ENCODE data around the gene TBC1D14.
"Not testable (repeated sequence)": the region's sequence is repeated elsewhere in the genome, so short reads cannot be mapped to it uniquely, and the experiment has no call there.

TBC1D14 gene

GRCh38 chr4:6881908-6882307 is 27.7 kb upstream of the TBC1D14 start:
- H3K4me3 ChIP-seq (ENCODE audit: low read depth, low read length) = no peak overlapping the region
- H3K4me1 ChIP-seq (ENCODE audit: control insufficient read depth, insufficient read depth, low read length) = no peaks in the 10 kb centered on the region
- no peaks in the 10 kb centered on the region for H3K27me3 ChIP-seq (ENCODE audit: control insufficient read depth, insufficient read depth, low read length)
- H3K9ac ChIP-seq (ENCODE audit: low read depth, low read length) = no peak overlapping the region
- H3K36me3 ChIP-seq (ENCODE audit: control insufficient read depth, insufficient read depth, low read length) = peaks cover 17% of the 10 kb centered on the region
- H3K9me3 ChIP-seq (ENCODE audit: control insufficient read depth, insufficient read depth, low read length) = no peaks in the 10 kb centered on the region

GRCh38 chr4:6884341-6884870 is 25.2 kb upstream of the TBC1D14 start:
- Histone ChIP-seq H3K9ac (ENCODE audit: low read depth, low read length) (no peak overlapping the region), H3K36me3 (ENCODE audit: control insufficient read depth, insufficient read depth, low read length) (peaks cover 6% of the 10 kb centered on the region), H3K4me3 (ENCODE audit: low read depth, low read length) (no peak overlapping the region), H3K27me3 (ENCODE audit: control insufficient read depth, insufficient read depth, low read length) (no peaks in the 10 kb centered on the region), H3K4me1 (ENCODE audit: control insufficient read depth, insufficient read depth, low read length) (no peaks in the 10 kb centered on the region), H3K9me3 (ENCODE audit: control insufficient read depth, insufficient read depth, low read length) (no peaks in the 10 kb centered on the region)

- Histone ChIP-seq H3K4me1 (ENCODE audit: control insufficient read depth, insufficient read depth, low read length) (no peaks in the 10 kb centered on the region), H3K9me3 (ENCODE audit: control insufficient read depth, insufficient read depth, low read length) (no peaks in the 10 kb centered on the region), H3K9ac (ENCODE audit: low read depth, low read length) (no peak overlapping the region), H3K36me3 (ENCODE audit: control insufficient read depth, insufficient read depth, low read length) (peaks cover 3% of the 10 kb centered on the region), H3K4me3 (ENCODE audit: low read depth, low read length) (no peak overlapping the region), H3K27me3 (ENCODE audit: control insufficient read depth, insufficient read depth, low read length) (no peaks in the 10 kb centered on the region)
These were observed 23.6 kb upstream of the TBC1D14 start for GRCh38 chr4:6885953-6886557.

GRCh38 chr4:6886886-6887285 is 22.7 kb upstream of the TBC1D14 start:
- Histone ChIP-seq H3K36me3 (ENCODE audit: control insufficient read depth, insufficient read depth, low read length) (peaks cover 3% of the 10 kb centered on the region), H3K9me3 (ENCODE audit: control insufficient read depth, insufficient read depth, low read length) (no peaks in the 10 kb centered on the region), H3K4me3 (ENCODE audit: low read depth, low read length) (no peak overlapping the region), H3K4me1 (ENCODE audit: control insufficient read depth, insufficient read depth, low read length) (no peaks in the 10 kb centered on the region), H3K27me3 (ENCODE audit: control insufficient read depth, insufficient read depth, low read length) (no peaks in the 10 kb centered on the region), H3K9ac (ENCODE audit: low read depth, low read length) (no peak overlapping the region)

GRCh38 chr4:6887591-6888371 is 21.8 kb upstream of the TBC1D14 start:
- Histone ChIP-seq H3K4me3 (ENCODE audit: low read depth, low read length) (no peak overlapping the region), H3K9ac (ENCODE audit: low read depth, low read length) (no peak overlapping the region), H3K9me3 (ENCODE audit: control insufficient read depth, insufficient read depth, low read length) (no peaks in the 10 kb centered on the region), H3K27me3 (ENCODE audit: control insufficient read depth, insufficient read depth, low read length) (no peaks in the 10 kb centered on the region), H3K36me3 (ENCODE audit: control insufficient read depth, insufficient read depth, low read length) (no peaks in the 10 kb centered on the region), H3K4me1 (ENCODE audit: control insufficient read depth, insufficient read depth, low read length) (no peaks in the 10 kb centered on the region)

DNA sequence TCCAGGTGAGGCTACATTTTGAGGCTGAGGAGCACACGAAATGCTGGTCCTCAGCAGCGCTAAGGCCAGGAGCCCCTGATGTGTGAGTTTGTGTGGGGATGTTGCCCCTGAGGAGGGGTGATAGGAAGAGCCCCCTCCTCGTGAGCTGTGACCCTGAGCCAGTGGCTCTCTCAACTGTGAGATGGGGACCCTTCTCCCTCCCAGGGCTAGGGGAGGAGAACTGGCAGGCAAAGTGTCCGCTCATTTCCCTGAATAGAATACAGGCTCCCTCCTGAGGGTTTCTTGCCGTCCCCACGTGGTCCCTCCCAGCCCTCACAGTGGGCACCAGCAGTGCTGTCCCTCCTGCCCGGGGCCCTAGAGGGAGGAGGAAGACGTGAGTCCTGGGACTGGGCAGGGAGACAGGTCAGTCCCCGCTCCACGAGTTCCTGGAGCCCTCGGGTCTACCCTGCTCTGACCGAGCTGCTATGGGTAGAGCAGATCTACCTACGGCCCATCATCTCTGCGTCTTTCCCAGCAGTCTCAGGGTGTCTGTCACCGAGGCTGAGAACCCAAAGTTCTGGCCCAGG is 21.0 kb upstream of the TBC1D14 start:
- no peak overlapping the region for H3K4me3 ChIP-seq (ENCODE audit: low read depth, low read length)
- no peak overlapping the region for H3K9ac ChIP-seq (ENCODE audit: low read depth, low read length)
- no peaks in the 10 kb centered on the region for H3K36me3 ChIP-seq (ENCODE audit: control insufficient read depth, insufficient read depth, low read length)
- no peaks in the 10 kb centered on the region for H3K4me1 ChIP-seq (ENCODE audit: control insufficient read depth, insufficient read depth, low read length)
- no peaks in the 10 kb centered on the region for H3K27me3 ChIP-seq (ENCODE audit: control insufficient read depth, insufficient read depth, low read length)
- H3K9me3 ChIP-seq (ENCODE audit: control insufficient read depth, insufficient read depth, low read length) = no peaks in the 10 kb centered on the region

DNA sequence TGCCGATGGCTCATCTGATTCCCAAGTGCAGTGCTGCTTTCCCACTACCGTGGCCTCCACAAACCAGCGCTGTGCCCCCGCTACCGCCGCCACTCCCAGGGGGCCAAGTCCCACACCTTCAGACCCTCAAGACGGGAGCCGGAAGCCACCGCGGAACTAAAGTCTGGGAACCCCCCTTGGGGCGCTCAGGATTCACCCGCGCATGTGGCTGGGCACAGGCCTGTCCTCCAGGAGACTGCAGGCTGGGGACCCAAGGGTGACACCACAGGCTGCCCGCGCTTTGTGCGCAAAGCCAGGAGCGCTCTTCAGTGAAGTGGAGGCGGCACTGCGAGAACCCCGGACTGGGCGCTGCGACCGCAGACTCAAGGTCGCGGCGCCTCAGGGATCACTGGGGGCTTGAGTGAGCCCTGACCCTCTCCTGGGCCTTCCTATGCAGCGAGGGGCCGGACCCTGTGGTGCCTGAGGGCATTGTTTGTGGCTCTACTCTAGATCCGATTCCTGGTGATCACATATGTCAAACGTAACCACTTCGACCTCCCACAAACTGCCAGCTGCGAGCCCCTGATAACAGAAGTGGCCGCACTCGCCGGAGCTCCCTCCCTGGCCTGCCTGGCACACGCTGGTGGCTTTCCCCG is 20.4 kb upstream of the TBC1D14 start:
- Histone ChIP-seq H3K4me3 (ENCODE audit: low read depth, low read length) (no peak overlapping the region), H3K36me3 (ENCODE audit: control insufficient read depth, insufficient read depth, low read length) (no peaks in the 10 kb centered on the region), H3K9me3 (ENCODE audit: control insufficient read depth, insufficient read depth, low read length) (no peaks in the 10 kb centered on the region), H3K27me3 (ENCODE audit: control insufficient read depth, insufficient read depth, low read length) (no peaks in the 10 kb centered on the region), H3K9ac (ENCODE audit: low read depth, low read length) (no peak overlapping the region), H3K4me1 (ENCODE audit: control insufficient read depth, insufficient read depth, low read length) (no peaks in the 10 kb centered on the region)

- H3K9me3 ChIP-seq (ENCODE audit: control insufficient read depth, insufficient read depth, low read length) = no peaks in the 10 kb centered on the region
- no peaks in the 10 kb centered on the region for H3K36me3 ChIP-seq (ENCODE audit: control insufficient read depth, insufficient read depth, low read length)
- no peaks in the 10 kb centered on the region for H3K27me3 ChIP-seq (ENCODE audit: control insufficient read depth, insufficient read depth, low read length)
- no peak overlapping the region for H3K9ac ChIP-seq (ENCODE audit: low read depth, low read length)
- no peak overlapping the region for H3K4me3 ChIP-seq (ENCODE audit: low read depth, low read length)
- no peaks in the 10 kb centered on the region for H3K4me1 ChIP-seq (ENCODE audit: control insufficient read depth, insufficient read depth, low read length)
These were observed 19.8 kb upstream of the TBC1D14 start for GRCh38 chr4:6889736-6890324.

GRCh38 chr4:6890358-6890757 is 19.3 kb upstream of the TBC1D14 start:
- Histone ChIP-seq H3K4me3 (ENCODE audit: low read depth, low read length) (no peak overlapping the region), H3K27me3 (ENCODE audit: control insufficient read depth, insufficient read depth, low read length) (no peaks in the 10 kb centered on the region), H3K4me1 (ENCODE audit: control insufficient read depth, insufficient read depth, low read length) (no peaks in the 10 kb centered on the region), H3K9me3 (ENCODE audit: control insufficient read depth, insufficient read depth, low read length) (no peaks in the 10 kb centered on the region), H3K9ac (ENCODE audit: low read depth, low read length) (no peak overlapping the region), H3K36me3 (ENCODE audit: control insufficient read depth, insufficient read depth, low read length) (no peaks in the 10 kb centered on the region)

DNA sequence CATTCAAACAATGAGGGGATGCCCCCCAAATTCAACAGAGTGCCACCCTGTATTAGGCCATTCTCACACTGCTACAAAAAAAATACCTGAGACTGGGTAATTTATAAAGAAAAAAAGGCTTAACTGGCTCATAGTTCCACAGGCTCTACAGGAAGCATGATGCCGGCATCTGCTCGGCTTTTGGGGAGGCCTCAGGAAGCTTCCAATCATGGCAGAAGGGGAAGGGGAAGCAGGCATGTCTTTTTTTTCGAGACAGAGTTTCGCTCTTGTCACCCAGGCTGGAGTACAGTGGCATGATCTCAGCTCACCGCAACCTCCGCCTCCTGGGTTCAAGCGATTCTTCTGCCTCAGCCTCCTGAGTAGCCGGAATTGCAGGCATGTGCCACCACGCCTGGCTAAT is 18.7 kb upstream of the TBC1D14 start:
- not testable (repeated sequence) for H3K36me3 ChIP-seq (ENCODE audit: control insufficient read depth, insufficient read depth, low read length); H3K9me3 ChIP-seq (ENCODE audit: control insufficient read depth, insufficient read depth, low read length); H3K4me1 ChIP-seq (ENCODE audit: control insufficient read depth, insufficient read depth, low read length); H3K27me3 ChIP-seq (ENCODE audit: control insufficient read depth, insufficient read depth, low read length); H3K9ac ChIP-seq (ENCODE audit: low read depth, low read length); H3K4me3 ChIP-seq (ENCODE audit: low read depth, low read length)

DNA sequence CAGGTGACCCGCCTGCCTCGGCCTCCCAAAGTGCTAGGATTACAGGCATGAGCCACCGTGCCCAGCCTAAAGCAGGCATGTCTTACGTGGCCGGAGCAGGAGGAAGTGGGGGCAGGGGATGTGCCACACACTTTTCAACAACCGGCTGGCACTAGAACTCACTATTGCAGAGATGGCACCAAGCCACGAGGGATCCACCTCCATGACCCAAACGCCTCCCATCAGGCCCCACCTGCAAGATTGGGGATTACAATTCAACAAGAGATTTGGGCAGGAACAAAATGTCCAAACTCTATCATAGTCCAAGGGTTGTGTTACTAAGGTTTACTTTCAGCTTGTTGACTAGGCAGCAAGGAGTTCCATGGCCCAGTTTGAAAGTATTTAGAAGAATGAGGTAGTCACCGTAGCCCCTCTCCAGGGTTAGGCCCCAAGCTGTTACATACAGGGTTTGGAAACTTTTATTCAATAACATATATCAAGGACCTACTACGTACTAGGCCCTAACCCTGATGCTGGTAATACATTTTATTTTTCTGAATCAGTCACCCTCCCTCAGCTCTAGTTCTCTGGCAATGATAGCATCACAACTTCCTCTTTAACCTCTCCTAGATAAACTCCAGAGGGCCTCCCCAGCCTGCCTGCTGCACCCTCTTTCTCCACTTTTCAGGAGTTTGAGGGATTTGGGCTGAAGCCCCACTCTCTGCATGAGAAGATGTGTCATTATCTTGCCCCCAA is 18.0 kb upstream of the TBC1D14 start:
- Histone ChIP-seq H3K36me3 (ENCODE audit: control insufficient read depth, insufficient read depth, low read length) (no peaks in the 10 kb centered on the region), H3K9me3 (ENCODE audit: control insufficient read depth, insufficient read depth, low read length) (no peaks in the 10 kb centered on the region), H3K9ac (ENCODE audit: low read depth, low read length) (no peak overlapping the region), H3K4me1 (ENCODE audit: control insufficient read depth, insufficient read depth, low read length) (no peaks in the 10 kb centered on the region), H3K4me3 (ENCODE audit: low read depth, low read length) (no peak overlapping the region), H3K27me3 (ENCODE audit: control insufficient read depth, insufficient read depth, low read length) (no peaks in the 10 kb centered on the region)
